Spleen (tissue), 7 donors: ENCODE measurements around the gene HEG1.

Source experiments
- CTCF ChIP-seq, 11 experiments: fragments of 200-600 bp in 7 of 11; fragments of 450-650 bp in 4 of 11; sonication (generic) in 4 of 11; IDR thresholded peaks in 8 of 11; conservative IDR thresholded peaks in 3 of 11; 1 replicate in 7 of 11; 2 replicates in 4 of 11; pipeline versions ENCODE4 v1.4.0 to v1.8.0; 2016 to 2021; ENCODE audit warnings: antibody characterized with exemption in 11 of 11, inconsistent platforms in 4 of 11, mild to moderate bottlenecking in 1 of 11
- POLR2A ChIP-seq, 3 donors: fragments of 450-650 bp; IDR thresholded peaks; one replicate each; pipeline ENCODE4 v1.5.1; 2017; ENCODE audit warnings: antibody characterized with exemption in 3 of 3, mild to moderate bottlenecking in 1 of 3
- POLR2AphosphoS5 ChIP-seq, 3 donors: sonication (generic); formaldehyde crosslinking; IDR thresholded peaks; one replicate each; pipeline ENCODE4 v1.5.1; 2017; ENCODE audit warnings: antibody characterized with exemption in 3 of 3
- donor health status: DM: no; HTN: no; CAD: no; lungs with moderate emphysema.
- donor health status: DM: no; HTN: no; CAD: no.
- donor health status: DM: no; HTN: no; CAD: no.

- TF ChIP-seq CTCF (IDR thresholded peaks at IDR 0.05 in 8 of 11, conservative IDR thresholded peaks at IDR 0.05 in 3 of 11) = no peak
- no peak for TF ChIP-seq POLR2A (IDR thresholded peaks at IDR 0.05)
- peak in 2 of 3 donors; percentile 25 to 46 for TF ChIP-seq POLR2AphosphoS5 (IDR thresholded peaks at IDR 0.05)
These were observed 87.8 kb downstream of the HEG1 start for GRCh38 chr3:124967964-124968363.
